WTC11 (cell line): ENCODE data around the gene DYNC1I1. TPM values are rescaled to one million over a fixed set of nuclear protein-coding genes. Genes with fewer than 3 reads are reported as not detected.

ENCODE experiments used
- ATAC-seq: fragments of 200-7000 bp; cut with Tn5 transposase; 2 replicates; pipeline ENCODE4 v1.10.0; 2021; ENCODE audit warnings: mild to moderate bottlenecking, moderate library complexity
- CTCF ChIA-PET: fragments of 300-600 bp; sonication (Branson Sonifier 250); formaldehyde crosslinking; loops from one replicate; lab custom pipeline; 2021; ENCODE audit warnings: antibody characterized with exemption; lab: Charles Lee
- POLR2A ChIA-PET: fragments of 350-600 bp; sonication (Branson Sonifier 250); formaldehyde crosslinking; loops from one replicate; lab custom pipeline; 2021; ENCODE audit warnings: antibody characterized with exemption; lab: Charles Lee
- DNase-seq: peaks from one replicate; pipeline ENCODE4 v3.0.0; 2021; ENCODE audit warnings: low spot score
- H3K27ac Mint-ChIP-seq: 2 replicates; pipeline ENCODE4 v1.8.0; 2021; ENCODE audit warnings: mixed read lengths
- H3K27me3 Mint-ChIP-seq: 2 replicates; pipeline ENCODE4 v1.8.0; 2021; ENCODE audit warnings: low read depth, mild to moderate bottlenecking, moderate library complexity, mixed read lengths
- H3K36me3 Mint-ChIP-seq: 2 replicates; pipeline ENCODE4 v1.8.0; 2021; ENCODE audit warnings: mixed read lengths
- H3K4me1 Mint-ChIP-seq: 2 replicates; pipeline ENCODE4 v1.8.0; 2022; ENCODE audit warnings: mixed read lengths
- H3K4me3 Mint-ChIP-seq: 2 replicates; pipeline ENCODE4 v1.8.0; 2021; ENCODE audit warnings: mild to moderate bottlenecking, moderate library complexity, mixed read lengths
- H3K9me3 Mint-ChIP-seq: 2 replicates; pipeline ENCODE4 v1.8.0; 2021; ENCODE audit warnings: mixed read lengths
- AFF4 ChIP-seq: sonication (generic); formaldehyde crosslinking; IDR thresholded peaks from 2 replicates; pipeline ENCODE4 v1.8.1; 2023; ENCODE audit warnings: mild to moderate bottlenecking, missing genetic modification reagents, borderline replicate concordance
- ATF1 ChIP-seq: sonication (generic); formaldehyde crosslinking; IDR thresholded peaks from 2 replicates; pipeline ENCODE4 v1.8.1; 2023; ENCODE audit warnings: mild to moderate bottlenecking, moderate library complexity, missing genetic modification reagents
- ATF2 ChIP-seq: sonication (generic); formaldehyde crosslinking; IDR thresholded peaks from 2 replicates; pipeline ENCODE4 v1.8.1; 2022; ENCODE audit warnings: low read depth, missing genetic modification reagents, borderline replicate concordance
- CREB1 ChIP-seq: sonication (generic); formaldehyde crosslinking; IDR thresholded peaks from 2 replicates; pipeline ENCODE4 v1.8.0; 2023; ENCODE audit warnings: mild to moderate bottlenecking, missing genetic modification reagents
- FOXP4 ChIP-seq: sonication (generic); formaldehyde crosslinking; IDR thresholded peaks from 2 replicates; pipeline ENCODE4 v1.8.0; 2022; ENCODE audit warnings: mild to moderate bottlenecking, missing genetic modification reagents
- GRHL2 ChIP-seq: fragments of 250-450 bp; sonication (Bioruptor Pico); IDR thresholded peaks from 2 replicates; pipeline ENCODE4 v1.8.0; 2022; ENCODE audit warnings: mild to moderate bottlenecking, moderate library complexity; ENCODE audit not compliant: insufficient replicate concordance, severe bottlenecking
- GTF2I ChIP-seq: fragments of 250-450 bp; sonication (Bioruptor Pico); conservative IDR thresholded peaks from 2 replicates; pipeline ENCODE4 v1.4.0; 2021; ENCODE audit warnings: mild to moderate bottlenecking
- JAZF1 ChIP-seq: fragments of 250-450 bp; sonication (Bioruptor Pico); IDR thresholded peaks from 2 replicates; pipeline ENCODE4 v1.9.0; 2021; ENCODE audit warnings: moderate library complexity, mild to moderate bottlenecking, inconsistent platforms
- MLX ChIP-seq: sonication (generic); formaldehyde crosslinking; IDR thresholded peaks from 2 replicates; pipeline ENCODE4 v1.8.1; 2023; ENCODE audit warnings: mild to moderate bottlenecking, missing genetic modification reagents, moderate library complexity
- NFE2L1 ChIP-seq: sonication (generic); formaldehyde crosslinking; IDR thresholded peaks from 2 replicates; pipeline ENCODE4 v1.8.1; 2023; ENCODE audit warnings: missing genetic modification reagents
- NR1H2 ChIP-seq: sonication (generic); formaldehyde crosslinking; IDR thresholded peaks from 2 replicates; pipeline ENCODE4 v1.9.0; 2021; ENCODE audit warnings: mild to moderate bottlenecking, moderate library complexity, missing genetic modification reagents
- RELA ChIP-seq: sonication (generic); formaldehyde crosslinking; IDR thresholded peaks from 2 replicates; pipeline ENCODE4 v1.8.1; 2022; ENCODE audit warnings: missing genetic modification reagents, mild to moderate bottlenecking, borderline replicate concordance
- STAT6 ChIP-seq: sonication (generic); formaldehyde crosslinking; conservative IDR thresholded peaks from 2 replicates; pipeline ENCODE4 v1.8.1; 2023; ENCODE audit warnings: mild to moderate bottlenecking, low read depth, missing genetic modification reagents, moderate library complexity
- ZBTB21 ChIP-seq: sonication (generic); formaldehyde crosslinking; IDR thresholded peaks from 2 replicates; pipeline ENCODE4 v1.8.1; 2023; ENCODE audit warnings: mild to moderate bottlenecking, missing genetic modification reagents, borderline replicate concordance
- ZNF138 ChIP-seq: sonication (generic); formaldehyde crosslinking; conservative IDR thresholded peaks from 2 replicates; pipeline ENCODE4 v1.8.1; 2022; ENCODE audit warnings: mild to moderate bottlenecking, moderate library complexity, missing genetic modification reagents
- ZNF263 ChIP-seq: sonication (generic); formaldehyde crosslinking; IDR thresholded peaks from 2 replicates; pipeline ENCODE4 v1.8.1; 2022; ENCODE audit warnings: low read depth, mild to moderate bottlenecking, moderate library complexity, missing genetic modification reagents
- ZNF317 ChIP-seq: sonication (generic); formaldehyde crosslinking; IDR thresholded peaks from 2 replicates; pipeline ENCODE4 v1.8.1; 2023; ENCODE audit warnings: low read depth, mild to moderate bottlenecking, moderate library complexity, missing genetic modification reagents, borderline replicate concordance
- ZSCAN18 ChIP-seq: fragments of 250-450 bp; sonication (Bioruptor Pico); IDR thresholded peaks from 2 replicates; pipeline ENCODE4 v2.1.2; 2022; ENCODE audit warnings: mild to moderate bottlenecking, moderate library complexity
- total RNA-seq: library from RNA; stranded (reverse); gene quantifications from 3 replicates; pipeline ENCODE4 v1.2.3, GENCODE V29; 2021
- TF ChIP-seq, protein P1 (sequence below): sonication (generic); formaldehyde crosslinking; IDR thresholded peaks from 2 replicates; pipeline ENCODE4 v1.8.1; 2023; ENCODE audit warnings: mild to moderate bottlenecking, missing genetic modification reagents

DYNC1I1 gene
- total RNA-seq, 1 experiment from 2014 or later, result 2.8 TPM

- TF ChIP-seq STAT6 (no peak), GRHL2 (CRISPR knock-in tag) (no peak), ATF2 (CRISPR knock-in tag) (no peak), ZNF317 (CRISPR knock-in tag) (no peak), GTF2I (CRISPR knock-in tag) (no peak), ZSCAN18 (CRISPR knock-in tag) (no peak), CREB1 (CRISPR knock-in tag) (no peak), RELA (no peak), AFF4 (no peak)
Measured at GRCh38 chr7:95861041-95861440, 88.7 kb downstream of the DYNC1I1 start (continued).

DNA sequence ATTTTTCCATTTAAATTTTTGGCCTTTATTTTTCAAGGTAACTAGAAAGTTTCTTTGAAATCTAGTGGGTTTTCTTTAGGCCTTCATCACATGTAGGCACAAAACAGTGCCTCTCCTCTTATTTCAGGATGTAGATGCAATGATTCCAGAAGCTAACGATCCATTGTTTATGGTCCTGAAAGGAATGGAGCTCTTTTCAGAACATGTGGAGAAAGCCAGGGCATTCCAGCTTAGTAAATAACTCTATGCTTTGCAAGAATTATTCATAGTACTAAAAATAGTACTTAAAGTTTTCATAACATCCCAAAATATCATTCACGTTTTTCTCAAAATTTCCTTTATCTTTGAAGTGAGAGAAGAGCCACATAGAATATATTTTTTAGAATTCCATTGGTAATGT is 91.3 kb downstream of the DYNC1I1 start:
- Mint-ChIP-seq H3K36me3 (no peaks in the 10 kb centered on the region), H3K27me3 (no peaks in the 10 kb centered on the region), H3K4me1 (peaks cover 19% of the 10 kb centered on the region), H3K27ac (no peak overlapping the region), H3K9me3 (no peaks in the 10 kb centered on the region), H3K4me3 (no peak overlapping the region)
- DNase-seq (no peak), ATAC-seq (no peak)
- POLR2A ChIA-PET, result interaction anchor here (1.4 kb wide), 1 partner anchor 138 kb away, joined by 5 read pairs; no protein-coding TSS in a partner anchor
- CTCF ChIA-PET, result interaction anchor here (1.6 to 3.0 kb wide), 4 partner anchors 22 to 178 kb away, joined by 3 to 17 read pairs (median 10); no protein-coding TSS in a partner anchor
- no peak for TF ChIP-seq ZNF138
- TF ChIP-seq MLX (CRISPR knock-in tag), result no peak
- no peak for TF ChIP-seq STAT6
- TF ChIP-seq FOXP4 (CRISPR knock-in tag), result no peak
- no peak for TF ChIP-seq ATF1 (CRISPR knock-in tag)
- no peak for TF ChIP-seq ZNF263 (CRISPR knock-in tag)
- TF ChIP-seq NR1H2 (CRISPR knock-in tag), result no peak
- no peak for TF ChIP-seq ZBTB21 (CRISPR knock-in tag)
- no peak for TF ChIP-seq NFE2L1
- TF ChIP-seq JAZF1 (CRISPR knock-in tag), result no peak
- TF ChIP-seq, protein P1, sequence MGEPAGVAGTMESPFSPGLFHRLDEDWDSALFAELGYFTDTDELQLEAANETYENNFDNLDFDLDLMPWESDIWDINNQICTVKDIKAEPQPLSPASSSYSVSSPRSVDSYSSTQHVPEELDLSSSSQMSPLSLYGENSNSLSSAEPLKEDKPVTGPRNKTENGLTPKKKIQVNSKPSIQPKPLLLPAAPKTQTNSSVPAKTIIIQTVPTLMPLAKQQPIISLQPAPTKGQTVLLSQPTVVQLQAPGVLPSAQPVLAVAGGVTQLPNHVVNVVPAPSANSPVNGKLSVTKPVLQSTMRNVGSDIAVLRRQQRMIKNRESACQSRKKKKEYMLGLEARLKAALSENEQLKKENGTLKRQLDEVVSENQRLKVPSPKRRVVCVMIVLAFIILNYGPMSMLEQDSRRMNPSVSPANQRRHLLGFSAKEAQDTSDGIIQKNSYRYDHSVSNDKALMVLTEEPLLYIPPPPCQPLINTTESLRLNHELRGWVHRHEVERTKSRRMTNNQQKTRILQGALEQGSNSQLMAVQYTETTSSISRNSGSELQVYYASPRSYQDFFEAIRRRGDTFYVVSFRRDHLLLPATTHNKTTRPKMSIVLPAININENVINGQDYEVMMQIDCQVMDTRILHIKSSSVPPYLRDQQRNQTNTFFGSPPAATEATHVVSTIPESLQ (CRISPR knock-in tag), result no peak
